ENCODE results near the gene SYTL5. TPM values are rescaled to one million over a fixed set of nuclear protein-coding genes. Genes with fewer than 3 reads are reported as not detected.

SYTL5 gene
- total RNA-seq, 1 experiment from 2014 or later, result not detected

DNA sequence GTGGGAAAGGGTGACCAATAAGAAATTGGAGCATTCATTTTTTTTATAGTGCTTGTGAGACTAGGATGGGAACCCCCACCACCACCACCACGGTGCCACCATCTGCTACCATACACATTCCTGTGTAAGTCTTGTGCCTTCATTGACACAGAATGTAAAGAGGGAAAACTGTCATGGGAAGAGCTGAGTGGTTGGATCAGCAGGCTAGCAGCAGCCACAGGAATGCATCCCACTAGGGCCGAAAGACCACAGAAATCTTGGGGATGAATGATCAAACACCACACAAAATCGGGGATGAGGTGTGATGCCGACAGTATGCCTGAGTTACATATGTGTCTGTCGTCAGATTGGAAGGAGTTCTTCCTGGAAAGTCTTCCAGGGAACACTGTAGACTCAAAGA is 145.1 kb downstream of the SYTL5 start:
- H3K4me3 ChIP-seq, result no peak overlapping the region
- no peaks in the 10 kb centered on the region for H3K36me3 ChIP-seq
- no peaks in the 10 kb centered on the region for H3K9me3 ChIP-seq
- DNase-seq, result no peak
- H3K27me3 ChIP-seq, result no peaks in the 10 kb centered on the region

DNA sequence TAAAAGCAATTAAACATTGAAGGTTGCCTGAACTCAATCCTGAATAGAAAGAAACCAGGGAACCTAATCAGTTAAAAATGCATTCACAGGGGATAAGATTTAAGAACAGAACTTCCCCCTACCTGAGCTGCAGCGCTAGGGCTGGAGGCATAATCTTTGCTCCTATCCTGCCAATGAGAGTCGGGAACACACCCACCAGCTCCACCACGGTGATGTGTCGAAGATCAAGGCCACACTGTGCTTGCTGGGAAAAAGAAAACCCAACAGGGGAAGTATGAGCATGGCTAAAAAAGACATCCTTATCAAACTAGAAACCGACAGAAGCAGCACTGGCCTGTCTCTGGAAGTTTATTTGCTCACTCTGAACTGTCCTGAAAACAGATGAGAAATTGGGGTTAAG is 148.0 kb downstream of the SYTL5 start:
- H3K27me3 ChIP-seq, result no peaks in the 10 kb centered on the region
- no peak for DNase-seq
- H3K9me3 ChIP-seq, result no peaks in the 10 kb centered on the region
- H3K36me3 ChIP-seq, result no peaks in the 10 kb centered on the region
- no peak overlapping the region for H3K4me3 ChIP-seq

DNA sequence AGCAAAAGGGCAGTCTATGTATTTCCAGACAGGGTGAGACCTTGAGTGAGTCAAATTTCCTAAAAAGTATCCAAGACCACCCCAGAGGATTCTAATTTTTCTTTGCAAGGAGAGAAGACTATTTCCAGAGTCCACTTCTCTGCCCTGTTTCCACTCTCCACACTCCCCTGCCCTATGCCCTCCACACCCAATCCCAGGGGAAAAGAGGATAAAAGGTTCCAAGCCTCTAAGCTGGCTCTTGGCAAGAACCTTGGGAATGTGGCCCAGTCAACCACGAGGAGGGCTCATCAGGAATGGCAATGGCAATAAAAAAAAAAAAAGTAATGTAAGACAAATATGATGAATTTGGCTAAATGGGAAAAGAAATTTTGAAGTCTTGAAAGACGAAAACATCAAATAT is 148.5 kb downstream of the SYTL5 start:
- peak; percentile 33 for DNase-seq
- Histone ChIP-seq H3K4me3 (no peak overlapping the region), H3K36me3 (no peaks in the 10 kb centered on the region), H3K27me3 (no peaks in the 10 kb centered on the region), H3K9me3 (no peaks in the 10 kb centered on the region)

DNA sequence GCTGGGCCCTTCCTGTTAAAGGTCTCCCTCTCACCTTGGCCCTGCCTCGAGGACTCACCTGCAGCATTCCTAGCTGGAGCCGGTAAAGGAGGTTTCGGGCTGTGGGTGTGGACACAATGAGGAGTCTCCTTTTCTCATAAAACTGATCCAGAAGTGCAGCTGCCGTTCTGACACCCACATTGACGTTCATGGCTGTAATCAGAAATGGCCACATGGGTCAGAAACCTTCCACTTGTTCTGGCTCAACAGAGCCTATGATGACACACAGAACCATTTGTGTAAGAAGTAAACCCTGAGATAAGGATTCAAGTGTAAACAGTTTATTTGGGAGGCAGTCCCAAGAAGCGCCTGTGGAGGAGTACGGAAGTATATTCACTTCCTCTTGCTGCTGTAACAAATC is 150.5 kb downstream of the SYTL5 start:
- Histone ChIP-seq H3K4me3 (no peak overlapping the region), H3K9me3 (no peaks in the 10 kb centered on the region), H3K27me3 (no peaks in the 10 kb centered on the region), H3K36me3 (no peaks in the 10 kb centered on the region)
- no peak for DNase-seq

DNA sequence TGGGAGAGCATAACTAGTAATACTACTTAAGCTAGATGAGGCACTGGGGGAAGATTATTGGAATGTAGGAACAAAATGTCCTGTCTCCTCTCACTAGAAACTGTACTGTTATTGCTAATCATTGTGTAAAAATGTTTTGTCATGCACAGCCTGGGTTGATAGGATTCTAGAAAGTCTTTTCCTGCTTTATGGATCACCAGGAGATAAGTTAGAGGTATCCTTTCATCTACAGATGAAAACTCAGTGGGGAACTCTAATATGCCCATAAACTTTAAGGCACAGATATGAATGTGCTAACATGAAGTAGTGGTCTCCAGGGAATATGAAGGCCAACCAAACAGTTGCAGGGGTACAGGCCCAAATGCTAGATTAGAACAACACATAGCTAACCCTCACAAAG is 156.8 kb downstream of the SYTL5 start:
- no peaks in the 10 kb centered on the region for H3K9me3 ChIP-seq
- no peaks in the 10 kb centered on the region for H3K27me3 ChIP-seq
- no peaks in the 10 kb centered on the region for H3K36me3 ChIP-seq
- no peak overlapping the region for H3K4me3 ChIP-seq
- no peak for DNase-seq

DNA sequence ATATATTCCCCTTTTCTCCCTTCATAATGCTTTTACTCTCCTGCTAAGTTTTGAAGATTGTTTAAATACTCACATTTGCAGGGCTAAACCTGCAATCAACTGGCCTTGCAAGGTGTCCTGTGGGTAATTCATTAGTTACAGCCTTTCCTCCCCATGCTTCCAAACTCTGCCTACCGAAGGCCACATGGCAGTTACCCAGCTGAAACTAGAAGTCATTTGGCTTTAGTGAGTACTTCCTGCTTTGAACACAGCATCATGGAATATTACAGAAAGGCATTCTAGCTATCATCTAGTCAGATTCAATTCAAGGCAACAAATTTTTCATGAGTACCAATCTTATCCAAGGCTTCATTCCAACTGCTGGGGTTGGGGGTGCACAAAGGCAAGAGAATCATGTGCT is 158.7 kb downstream of the SYTL5 start:
- H3K36me3 ChIP-seq, result no peaks in the 10 kb centered on the region
- DNase-seq, result no peak
- H3K9me3 ChIP-seq, result no peaks in the 10 kb centered on the region
- no peaks in the 10 kb centered on the region for H3K27me3 ChIP-seq
- H3K4me3 ChIP-seq, result no peak overlapping the region

DNA sequence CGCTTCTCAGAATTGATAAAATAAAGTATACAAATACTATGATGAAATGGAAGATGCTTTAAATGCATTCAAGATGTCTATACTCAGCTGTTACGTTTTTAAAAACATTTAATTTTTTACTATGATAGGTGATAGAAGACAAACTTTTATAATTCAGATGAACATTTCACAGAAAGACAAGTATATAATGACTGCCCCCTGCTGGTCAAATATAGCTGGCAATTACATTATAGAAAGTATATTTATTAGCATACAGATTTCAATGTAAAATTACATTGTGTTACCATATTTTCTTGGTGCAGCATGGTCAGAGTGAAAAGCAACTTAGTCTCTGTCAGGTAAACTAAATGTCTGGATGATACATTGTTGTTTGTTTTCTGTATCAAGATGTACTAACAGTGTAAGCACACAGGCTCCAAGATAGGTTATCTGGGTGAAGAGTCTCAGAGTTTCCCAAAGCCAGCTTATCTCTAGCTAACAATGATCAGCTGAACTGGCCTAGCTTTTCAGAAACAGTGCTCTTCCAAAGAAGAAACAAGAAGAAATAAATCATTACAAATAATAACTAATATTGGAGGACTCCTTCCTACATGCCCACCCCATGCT is 160.2 kb downstream of the SYTL5 start:
- Histone ChIP-seq H3K4me3 (no peak overlapping the region), H3K27me3 (no peaks in the 10 kb centered on the region), H3K36me3 (no peaks in the 10 kb centered on the region), H3K9me3 (no peaks in the 10 kb centered on the region)
- no peak for DNase-seq

DNA sequence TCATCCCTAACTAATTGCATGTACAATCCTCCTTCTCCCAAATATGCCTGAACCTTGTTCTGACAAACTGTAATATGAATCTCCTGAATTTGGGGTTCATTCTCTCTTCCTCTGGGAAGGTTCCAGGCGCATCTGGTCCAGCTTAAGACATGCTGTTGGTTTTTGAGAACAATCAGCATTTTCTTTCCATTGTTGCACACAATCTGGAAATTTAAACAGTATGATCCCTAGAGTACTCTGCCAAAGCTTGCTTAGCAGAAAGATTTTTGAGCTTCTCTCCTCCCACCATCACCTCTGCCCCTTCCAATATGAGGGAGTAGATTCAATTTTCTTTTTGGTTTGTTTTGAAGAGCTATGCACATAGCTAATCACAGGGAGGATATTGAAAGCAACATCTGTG is 164.2 kb downstream of the SYTL5 start:
- H3K36me3 ChIP-seq, result no peaks in the 10 kb centered on the region
- H3K9me3 ChIP-seq, result no peaks in the 10 kb centered on the region
- no peak for DNase-seq
- H3K4me3 ChIP-seq, result no peak overlapping the region
- no peaks in the 10 kb centered on the region for H3K27me3 ChIP-seq

DNA sequence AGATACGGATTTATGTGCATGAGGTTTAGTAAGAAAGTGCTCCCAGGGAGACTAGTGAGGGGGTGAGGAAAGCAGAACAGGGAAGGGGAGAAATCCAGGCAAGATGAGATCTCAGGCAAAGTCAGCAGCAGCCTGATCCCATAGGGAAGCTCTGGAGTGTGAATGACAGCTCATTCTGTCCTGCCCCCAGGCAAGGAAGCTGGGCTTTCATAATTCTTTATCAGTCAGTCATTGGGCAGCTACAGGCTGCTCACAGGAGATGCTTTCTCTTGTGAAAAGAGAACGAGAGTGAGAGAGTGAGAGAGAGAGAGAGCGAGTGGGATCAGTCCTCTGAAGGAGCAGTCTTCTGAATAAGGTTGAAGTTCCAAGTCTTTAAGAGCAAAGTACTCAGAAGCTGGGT is 166.2 kb downstream of the SYTL5 start:
- no peak for DNase-seq

DNA sequence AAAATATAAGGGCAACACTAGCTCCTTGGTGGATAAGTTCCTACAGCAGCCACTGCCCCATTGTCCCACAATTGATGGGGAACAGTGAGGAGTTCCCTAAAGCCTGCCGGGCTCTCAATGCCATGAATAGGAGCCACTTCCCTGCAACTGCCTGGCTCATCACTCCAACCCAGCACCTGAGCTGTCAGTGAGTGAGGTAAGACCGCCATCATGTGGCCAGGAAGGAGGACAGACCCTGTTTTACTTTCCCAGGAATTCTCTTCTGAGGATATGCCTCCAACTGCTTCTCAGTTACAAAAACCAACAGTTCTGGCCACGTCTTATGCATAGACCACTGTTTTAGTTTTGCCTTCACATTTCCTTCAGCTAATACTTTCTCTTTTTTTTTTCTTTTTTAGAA is 168.8 kb downstream of the SYTL5 start:
- Histone ChIP-seq H3K27me3 (no peaks in the 10 kb centered on the region), H3K9me3 (no peaks in the 10 kb centered on the region), H3K4me3 (no peak overlapping the region), H3K36me3 (no peaks in the 10 kb centered on the region)
- DNase-seq, result peak; percentile 29

More for the DNA sequence above, 166.2 kb downstream of the SYTL5 start:
- Histone ChIP-seq H3K9me3 (no peaks in the 10 kb centered on the region), H3K27me3 (no peaks in the 10 kb centered on the region), H3K4me3 (no peak overlapping the region), H3K36me3 (no peaks in the 10 kb centered on the region)

DNA sequence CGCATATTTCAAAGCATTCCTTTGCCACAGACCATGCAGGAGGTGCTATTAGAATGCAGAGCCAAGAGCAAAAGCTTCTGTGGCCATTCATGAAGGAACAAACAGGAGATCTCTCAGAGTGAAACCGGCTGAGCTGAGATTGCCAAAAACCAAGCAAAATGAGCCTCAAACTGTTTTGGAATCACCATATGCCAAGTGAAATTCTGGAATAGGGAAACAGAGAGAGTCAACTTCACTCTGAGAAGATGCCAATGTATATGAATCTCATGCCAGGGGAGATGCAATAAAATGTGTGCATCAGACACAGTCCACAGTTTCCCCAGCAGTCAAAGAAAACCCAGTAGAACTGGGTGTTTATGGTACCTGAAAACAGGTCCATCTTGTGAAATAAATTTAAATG is 172.0 kb downstream of the SYTL5 start:
- no peak for DNase-seq
- no peaks in the 10 kb centered on the region for H3K27me3 ChIP-seq
- no peaks in the 10 kb centered on the region for H3K9me3 ChIP-seq
- H3K36me3 ChIP-seq, result no peaks in the 10 kb centered on the region
- no peak overlapping the region for H3K4me3 ChIP-seq

Other genes with a start within 250 kb of the SYTL5 start
- 0.20 TPM in 1 of 2 replicates, not detected in the other for gene CYBB, start 226.5 kb upstream of the SYTL5 start, total RNA-seq (2014; rRNA removed; shearing (Covaris generic); ENCODE audit: low replicate concordance)
- gene DYNLT3, start 159.0 kb upstream of the SYTL5 start, total RNA-seq (2014; rRNA removed; shearing (Covaris generic); ENCODE audit: low replicate concordance), result 22.4 and 34.2 TPM in 2 replicates
- gene SRPX, start 214.3 kb downstream of the SYTL5 start, total RNA-seq (2014; rRNA removed; shearing (Covaris generic); ENCODE audit: low replicate concordance), result 1.1 and 6.2 TPM in 2 replicates

Data from MG63 (cell line).